GM23248 (cell line): ENCODE data around the gene MAGEB1. TPM values are rescaled to one million over a fixed set of nuclear protein-coding genes. Genes with fewer than 3 reads are reported as not detected.
A peak's percentile ranks its signal among the peaks of the same experiment; 100 is the strongest.

Experiments used
- DNase-seq: peaks from one replicate; pipeline ENCODE4 v3.0.0-alpha.2; 2015
- H2AFZ ChIP-seq: fragments of 200-600 bp; sonication (generic); 2 replicates; pipeline ENCODE4 v1.6.1; 2016; ENCODE audit warnings: antibody characterized with exemption
- H3F3A ChIP-seq: fragments of 200-600 bp; sonication (generic); 2 replicates; pipeline ENCODE4 v1.6.1; 2016; ENCODE audit warnings: mild to moderate bottlenecking, antibody characterized with exemption, mixed run types; ENCODE audit not compliant: insufficient read depth
- H3K27ac ChIP-seq: fragments of 200-600 bp; sonication (generic); 2 replicates; pipeline ENCODE4 v1.5.1; 2016; ENCODE audit warnings: mild to moderate bottlenecking
- H3K27me3 ChIP-seq: fragments of 200-600 bp; sonication (generic); replicated peaks from 2 replicates; pipeline ENCODE4 v1.6.1; 2016; ENCODE audit warnings: mild to moderate bottlenecking; ENCODE audit not compliant: insufficient read depth
- H3K36me3 ChIP-seq: fragments of 200-600 bp; sonication (generic); 2 replicates; pipeline ENCODE4 v1.6.1; 2016; ENCODE audit warnings: low read depth, mild to moderate bottlenecking
- H3K4me1 ChIP-seq: fragments of 200-600 bp; sonication (generic); 2 replicates; pipeline ENCODE4 v1.6.1; 2016; ENCODE audit warnings: mild to moderate bottlenecking; ENCODE audit not compliant: insufficient read depth
- H3K4me2 ChIP-seq: fragments of 200-600 bp; sonication (generic); one replicate; pipeline ENCODE4 v1.6.1; 2016; ENCODE audit warnings: mild to moderate bottlenecking; ENCODE audit not compliant: unreplicated experiment
- H3K4me3 ChIP-seq: fragments of 200-600 bp; sonication (generic); 2 replicates; pipeline ENCODE4 v1.5.1; 2016; ENCODE audit warnings: mild to moderate bottlenecking
- H3K79me2 ChIP-seq: fragments of 200-600 bp; sonication (generic); 2 replicates; pipeline ENCODE4 v1.6.1; 2016; ENCODE audit warnings: mild to moderate bottlenecking; ENCODE audit not compliant: insufficient read depth
- H3K9ac ChIP-seq: fragments of 200-600 bp; sonication (generic); 2 replicates; pipeline ENCODE4 v1.6.1; 2016; ENCODE audit warnings: mild to moderate bottlenecking
- H3K9me2 ChIP-seq: fragments of 200-600 bp; sonication (generic); 2 replicates; pipeline ENCODE4 v1.6.1; 2016; ENCODE audit warnings: mixed run types, mild to moderate bottlenecking, moderate library complexity; ENCODE audit not compliant: insufficient read depth
- H3K9me3 ChIP-seq: fragments of 200-600 bp; sonication (generic); one replicate; pipeline ENCODE4 v1.6.1; 2017; ENCODE audit warnings: low read depth
- H4K20me1 ChIP-seq: fragments of 200-600 bp; sonication (generic); 2 replicates; pipeline ENCODE4 v1.6.0; 2016; ENCODE audit not compliant: insufficient read depth
- EZH2 ChIP-seq: fragments of 200-600 bp; sonication (generic); IDR thresholded peaks from 2 replicates; pipeline ENCODE4 v1.6.1; 2018; ENCODE audit warnings: antibody characterized with exemption, mild to moderate bottlenecking; ENCODE audit not compliant: insufficient read depth, poor library complexity, severe bottlenecking
- EZH2phosphoT487 ChIP-seq: fragments of 200-600 bp; sonication (generic); IDR thresholded peaks from 2 replicates; pipeline ENCODE4 v1.6.1; 2018; ENCODE audit warnings: antibody characterized with exemption, moderate library complexity, mild to moderate bottlenecking, low read depth; ENCODE audit not compliant: insufficient read depth
- WGBS, 2 experiments: methylation state at CpG; one replicate each; pipeline ENCODE4 v1.1.6; 2015 to 2017; ENCODE audit warnings: low lambda C conversion rate in 2 of 2, low coverage in 1 of 2; ENCODE audit errors: missing lambda C conversion rate in 2 of 2; 5-methylcytosine and 5-hydroxymethylcytosine counted together
- in situ Hi-C: fragments of 300-500 bp; cut with MboI; formaldehyde crosslinking; loops from 2 replicates; pipeline ENCODE4 v1.15.0; 2020
- polyA plus RNA-seq: library from polyadenylated mRNA; unstranded; fragments of >200 nt; fragmentation: Nextera tagmentation; extraction: Ambion mirVana; gene quantifications from 2 replicates; pipeline ENCODE4 v1.2.1, GENCODE V29; 2016
- total RNA-seq: library from RNA; depleted of rRNA; stranded (reverse); fragments of >200 nt; shearing (Covaris generic); gene quantifications from 2 replicates; pipeline ENCODE4 v1.2.3, GENCODE V29; 2014

The MAGEB1 gene
- total and polyA plus RNA-seq, 2 experiments from 2014 or later: not detected

DNA sequence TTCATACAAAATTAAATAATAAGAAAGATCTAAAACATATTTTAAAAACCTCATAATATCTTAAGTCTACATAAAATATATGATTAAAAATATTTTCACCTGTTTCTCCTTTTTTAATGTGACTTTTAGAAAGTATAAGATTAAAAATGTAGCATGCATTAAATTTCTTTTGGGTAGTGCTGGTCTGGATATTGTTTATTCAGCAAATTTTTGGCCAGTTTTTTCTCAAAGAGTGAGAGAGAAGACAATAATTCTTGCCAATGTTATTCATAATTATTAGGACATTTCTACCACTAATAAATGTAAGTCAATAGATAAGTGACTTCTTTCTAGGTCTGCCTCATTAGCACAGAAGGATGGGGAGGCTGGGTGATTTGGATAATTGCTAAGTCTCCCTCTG, 14.1 kb downstream of the MAGEB1 start:
- H4K20me1 ChIP-seq: no peaks in the 10 kb centered on the region
- H3K4me2 ChIP-seq: no peak overlapping the region
- no peak for TF ChIP-seq EZH2
- no peak for TF ChIP-seq EZH2phosphoT487
- H3K4me3 ChIP-seq: no peak overlapping the region
- H2AFZ ChIP-seq: no peak overlapping the region
- no peaks in the 10 kb centered on the region for H3K4me1 ChIP-seq
- no peaks in the 10 kb centered on the region for H3K9me2 ChIP-seq
- in situ Hi-C loops: no loop called here
- H3K27ac ChIP-seq: no peak overlapping the region
- no peaks in the 10 kb centered on the region for H3K9me3 ChIP-seq
- no peaks in the 10 kb centered on the region for H3F3A ChIP-seq
- no peaks in the 10 kb centered on the region for H3K36me3 ChIP-seq
- H3K79me2 ChIP-seq: no peaks in the 10 kb centered on the region
- H3K9ac ChIP-seq: no peak overlapping the region
- H3K27me3 ChIP-seq: no peaks in the 10 kb centered on the region
- no peak for DNase-seq

DNA sequence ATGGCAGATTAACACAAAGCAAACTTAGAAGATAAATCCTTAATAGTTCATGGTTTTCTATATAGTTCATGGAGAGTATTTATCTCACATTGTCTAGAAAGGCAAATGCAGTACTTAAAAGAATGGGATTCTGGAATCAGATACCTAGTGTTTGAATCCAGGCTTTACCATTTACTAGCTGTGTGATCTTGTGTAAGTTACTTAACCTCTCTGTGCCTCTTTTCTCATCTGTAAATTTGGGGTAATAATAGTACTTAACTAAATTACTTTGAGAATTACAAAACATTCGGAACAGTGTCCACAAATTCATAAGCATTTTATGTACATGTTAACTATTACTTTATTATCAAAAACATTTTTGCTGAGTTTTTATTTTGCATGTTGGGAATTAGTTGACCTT, 15.8 kb downstream of the MAGEB1 start:
- Histone ChIP-seq H3K9me2 (no peaks in the 10 kb centered on the region), H2AFZ (no peak overlapping the region), H3K4me1 (no peaks in the 10 kb centered on the region), H3K4me2 (no peak overlapping the region), H3K27me3 (no peaks in the 10 kb centered on the region), H3K36me3 (no peaks in the 10 kb centered on the region), H3K79me2 (no peaks in the 10 kb centered on the region), H4K20me1 (no peaks in the 10 kb centered on the region), H3K4me3 (no peak overlapping the region), H3K27ac (no peak overlapping the region), H3K9me3 (no peaks in the 10 kb centered on the region), H3F3A (no peaks in the 10 kb centered on the region), H3K9ac (no peak overlapping the region)
- WGBS, 2 experiments: 13 to 30% methylated on average over 1 of the region's 1 CpG
- in situ Hi-C loops: no loop called here
- no peak for TF ChIP-seq EZH2phosphoT487
- no peak for TF ChIP-seq EZH2
- DNase-seq: no peak

DNA sequence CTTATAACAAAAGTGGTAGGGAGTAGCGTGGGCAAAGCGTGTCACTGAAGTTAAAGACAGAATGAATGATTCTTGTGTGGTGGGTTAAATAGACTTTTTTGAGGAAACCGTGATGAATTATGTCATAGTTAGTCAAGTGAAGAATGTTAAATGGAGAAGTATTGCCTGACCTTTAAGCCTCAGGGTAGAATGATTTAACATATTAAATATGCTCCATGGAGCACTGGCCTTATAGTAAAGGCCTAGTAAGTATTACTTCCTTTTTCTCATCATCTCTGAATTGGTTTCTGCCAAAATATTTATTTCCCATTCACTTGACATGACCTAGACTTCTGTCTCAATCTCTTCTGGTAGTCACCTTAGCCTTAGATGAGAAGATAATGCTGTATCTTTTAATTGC, 23.7 kb downstream of the MAGEB1 start:
- H3K4me1 ChIP-seq: no peaks in the 10 kb centered on the region
- H3K79me2 ChIP-seq: no peaks in the 10 kb centered on the region
- H3K27ac ChIP-seq: no peak overlapping the region
- no peaks in the 10 kb centered on the region for H3F3A ChIP-seq
- DNase-seq: no peak
- TF ChIP-seq EZH2 (no peak), EZH2phosphoT487 (no peak)
- no peaks in the 10 kb centered on the region for H3K9me2 ChIP-seq
- no peaks in the 10 kb centered on the region for H3K36me3 ChIP-seq
- H2AFZ ChIP-seq: no peak overlapping the region
- no peak overlapping the region for H3K4me3 ChIP-seq
- H3K27me3 ChIP-seq: no peaks in the 10 kb centered on the region
- in situ Hi-C loops: loop anchor here (10.0 kb wide), 1 partner anchor 234 kb away; no protein-coding TSS in a partner anchor
- H4K20me1 ChIP-seq: no peaks in the 10 kb centered on the region
- H3K4me2 ChIP-seq: no peak overlapping the region
- no peak overlapping the region for H3K9ac ChIP-seq
- no peaks in the 10 kb centered on the region for H3K9me3 ChIP-seq
- WGBS, 2 experiments: 71 to 79% methylated on average over 3 of the region's 3 CpGs

DNA sequence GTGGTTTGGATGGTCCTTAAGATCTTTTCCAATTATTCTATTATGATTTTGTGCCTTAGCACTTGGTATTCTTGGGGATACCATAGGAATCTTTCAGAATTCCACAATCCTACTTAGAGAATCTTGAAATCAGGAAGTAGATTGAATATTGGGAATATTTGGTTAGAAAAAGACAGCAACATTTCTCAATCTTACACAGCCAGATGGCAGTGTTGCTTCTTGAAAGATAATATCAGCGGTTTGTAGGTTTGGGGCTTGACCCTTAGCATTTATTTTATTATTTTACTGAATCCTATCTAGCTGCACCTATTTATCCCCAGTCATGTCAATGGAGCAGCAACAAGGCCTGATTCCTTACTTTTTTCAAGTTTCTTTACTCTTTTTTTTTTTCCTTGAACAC, 28.6 kb downstream of the MAGEB1 start:
- Histone ChIP-seq H3K27ac (no peak overlapping the region), H3K9me2 (no peaks in the 10 kb centered on the region), H3K9me3 (no peaks in the 10 kb centered on the region), H3K36me3 (no peaks in the 10 kb centered on the region), H3K9ac (no peak overlapping the region), H3F3A (no peaks in the 10 kb centered on the region), H3K79me2 (no peaks in the 10 kb centered on the region), H3K4me1 (no peaks in the 10 kb centered on the region; the same call in 1 of the 2 replicates), H4K20me1 (no peaks in the 10 kb centered on the region), H3K4me2 (no peak overlapping the region), H2AFZ (peak overlapping the region; percentile 26; the same call in 1 of the 2 replicates), H3K27me3 (no peaks in the 10 kb centered on the region), H3K4me3 (no peak overlapping the region)
- peak; percentile 44 for DNase-seq
- TF ChIP-seq EZH2 (no peak), EZH2phosphoT487 (no peak)
- in situ Hi-C loops: loop anchor here (10.0 to 25.0 kb wide), 2 partner anchors 229 to 437 kb away; no protein-coding TSS in a partner anchor
- 0 to 5% methylated on average over 1 of the region's 1 CpG for WGBS, 2 experiments

DNA sequence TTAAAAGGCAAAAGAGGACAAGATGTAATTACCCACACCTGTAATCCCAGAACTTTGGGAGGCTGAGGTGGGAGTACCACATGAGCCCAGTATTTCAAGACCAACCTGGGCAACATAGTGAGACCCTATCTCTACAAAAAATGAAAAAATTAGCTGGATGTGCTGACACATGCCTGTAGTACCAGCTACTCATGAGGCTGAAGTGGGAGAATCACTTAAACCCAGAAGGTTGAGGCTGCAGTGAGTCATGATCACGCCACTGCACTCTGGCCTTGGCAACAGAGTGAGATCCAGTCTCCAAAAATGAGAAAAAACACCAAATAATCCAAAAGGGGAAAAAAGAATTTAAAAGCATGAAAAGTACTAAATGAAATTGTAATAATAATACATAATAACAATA, 31.4 kb downstream of the MAGEB1 start:
- Histone ChIP-seq H4K20me1 (no peaks in the 10 kb centered on the region), H3K9me3 (no peaks in the 10 kb centered on the region), H3K27me3 (no peaks in the 10 kb centered on the region), H3K4me1 (peaks cover 12% of the 10 kb centered on the region), H3K4me2 (no peak overlapping the region), H3K79me2 (no peaks in the 10 kb centered on the region), H3K4me3 (no peak overlapping the region), H2AFZ (no peak overlapping the region), H3K36me3 (no peaks in the 10 kb centered on the region), H3F3A (peaks cover 6% of the 10 kb centered on the region), H3K9me2 (no peaks in the 10 kb centered on the region), H3K9ac (no peak overlapping the region), H3K27ac (no peak overlapping the region)
- in situ Hi-C loops: loop anchor here (10.0 to 25.0 kb wide), 2 partner anchors 226 to 434 kb away; no protein-coding TSS in a partner anchor
- peak; percentile 59 for DNase-seq
- TF ChIP-seq EZH2phosphoT487 (no peak), EZH2 (no peak)
- 0% methylated on average over 1 of the region's 1 CpG for WGBS, 2 experiments
